H1 (cell line): ENCODE measurements around the gene HES1. TPM values are rescaled to one million over a fixed set of nuclear protein-coding genes. Genes with fewer than 3 reads are reported as not detected.

Experiments
- CTCF ChIA-PET: fragments of 300-600 bp; sonication (Branson Sonifier 250); formaldehyde crosslinking; loops from one replicate; lab custom pipeline; 2021; ENCODE audit not compliant: partially characterized antibody; lab: Charles Lee
- POLR2A ChIA-PET: fragments of 300-600 bp; sonication (Branson Sonifier 250); formaldehyde crosslinking; loops from one replicate; lab custom pipeline; 2021; ENCODE audit warnings: inconsistent platforms; ENCODE audit not compliant: partially characterized antibody; lab: Charles Lee
- DNase-seq, 2 experiments: peaks; one replicate each; pipeline versions ENCODE4 v3.0.0 to v3.0.0-alpha.2; 2010 to 2022; ENCODE audit warnings: low spot score in 2 of 2, low read depth in 1 of 2, mixed read lengths in 1 of 2
- FAIRE-seq: peaks from 2 replicates; lab custom pipeline; 2011; peaks lifted over from hg19 to GRCh38; lab: Jason Lieb, UNC
- H2AFZ ChIP-seq: 2 replicates; pipeline ENCODE4 v1.8.1; 2012; ENCODE audit warnings: low read length, inconsistent platforms
- H2AK5ac ChIP-seq: 2 replicates; pipeline ENCODE4 v1.6.1; 2013; ENCODE audit warnings: low read depth, low read length
- H2BK120ac ChIP-seq: replicated peaks from 2 replicates; pipeline ENCODE3; 2013; ENCODE audit warnings: low read depth, low read length, inconsistent platforms
- H2BK12ac ChIP-seq: 2 replicates; pipeline ENCODE4 v1.6.1; 2013; ENCODE audit warnings: low read depth, low read length
- H2BK15ac ChIP-seq: 2 replicates; pipeline ENCODE4 v1.6.1; 2013; ENCODE audit warnings: low read length
- H2BK20ac ChIP-seq: 2 replicates; pipeline ENCODE4 v1.6.1; 2013; ENCODE audit warnings: low read length
- H2BK5ac ChIP-seq: 2 replicates; pipeline ENCODE4 v1.6.1; 2013; ENCODE audit warnings: low read depth, low read length
- H3K14ac ChIP-seq: 2 replicates; pipeline ENCODE4 v1.6.1; 2013; ENCODE audit warnings: inconsistent platforms; ENCODE audit not compliant: insufficient read length
- H3K18ac ChIP-seq: 2 replicates; pipeline ENCODE4 v1.6.1; 2013; ENCODE audit warnings: low read length; ENCODE audit errors: extremely low read depth
- H3K23ac ChIP-seq: 2 replicates; pipeline ENCODE4 v1.6.1; 2013; ENCODE audit warnings: inconsistent platforms; ENCODE audit not compliant: insufficient read length
- H3K23me2 ChIP-seq: 2 replicates; pipeline ENCODE4 v1.6.1; 2013; ENCODE audit warnings: low read depth, low read length
- H3K27ac ChIP-seq: 2 replicates; pipeline ENCODE4 v1.6.1; 2011; ENCODE audit warnings: low read depth, low read length, inconsistent platforms
- H3K27me3 ChIP-seq, 4 experiments: replicated peaks in 1 of 4; 1 replicate in 1 of 4; 2 replicates in 3 of 4; pipeline versions ENCODE4 v1.6.1 to v1.8.1; 2011 to 2013; ENCODE audit warnings: low read length in 3 of 4, mild to moderate bottlenecking in 3 of 4, inconsistent platforms in 2 of 4, mixed read lengths in 2 of 4, moderate library complexity in 1 of 4; ENCODE audit not compliant: control insufficient read depth in 3 of 4, insufficient read depth in 3 of 4; ENCODE audit errors: extremely low read depth in 1 of 4
- H3K36me3 ChIP-seq, 4 experiments: 2 replicates each; pipeline versions ENCODE4 v1.6.1 to v1.8.1; 2011 to 2013; ENCODE audit warnings: mild to moderate bottlenecking in 4 of 4, low read length in 3 of 4, moderate library complexity in 2 of 4, control low read depth in 1 of 4, inconsistent platforms in 1 of 4; ENCODE audit not compliant: insufficient read depth in 4 of 4, control insufficient read depth in 2 of 4
- H3K4ac ChIP-seq: replicated peaks from 2 replicates; pipeline ENCODE3; 2013; ENCODE audit warnings: low read length, low read depth, mixed read lengths, inconsistent platforms; ENCODE audit not compliant: insufficient read length
- H3K4me1 ChIP-seq, 4 experiments: replicated peaks in 1 of 4; 1 replicate in 1 of 4; 2 replicates in 3 of 4; pipeline versions ENCODE4 v1.6.1 to v1.8.1; 2011 to 2013; ENCODE audit warnings: low read length in 3 of 4, inconsistent platforms in 2 of 4, mixed read lengths in 1 of 4; ENCODE audit not compliant: insufficient read depth in 4 of 4, control insufficient read depth in 3 of 4
- H3K4me2 ChIP-seq, 2 experiments: 2 replicates each; pipeline versions ENCODE4 v1.6.1 to v1.8.1; 2011 to 2013; ENCODE audit warnings: low read depth in 2 of 2, low read length in 2 of 2, control low read depth in 1 of 2, inconsistent platforms in 1 of 2, mild to moderate bottlenecking in 1 of 2; ENCODE audit not compliant: insufficient read depth in 1 of 2
- H3K4me3 ChIP-seq, 4 experiments: fragments of 200-600, 300-600 bp in 1 of 4; sonication (generic), shearing (Covaris generic), sonication (Bioruptor Twin) in 1 of 4; 2 replicates each; pipeline versions ENCODE4 v1.5.1 to v1.8.1; 2011 to 2016; ENCODE audit warnings: low read length in 4 of 4, low read depth in 3 of 4, control low read depth in 2 of 4, inconsistent platforms in 2 of 4, mild to moderate bottlenecking in 2 of 4, mixed read lengths in 1 of 4, moderate library complexity in 1 of 4; ENCODE audit not compliant: insufficient read depth in 2 of 4; ENCODE audit errors: extremely low read depth in 1 of 4
- H3K56ac ChIP-seq: replicated peaks from 2 replicates; pipeline ENCODE3; 2013; ENCODE audit warnings: low read depth, mild to moderate bottlenecking, mixed read lengths, low read length, inconsistent platforms; ENCODE audit not compliant: insufficient read length
- H3K79me1 ChIP-seq: 2 replicates; pipeline ENCODE4 v1.6.1; 2013; ENCODE audit warnings: low read depth, low read length, control low read depth
- H3K79me2 ChIP-seq, 2 experiments: 2 replicates each; pipeline versions ENCODE4 v1.6.1 to v1.8.1; 2012 to 2013; ENCODE audit warnings: low read length in 2 of 2, mild to moderate bottlenecking in 2 of 2, inconsistent platforms in 1 of 2; ENCODE audit not compliant: insufficient read depth in 2 of 2, control insufficient read depth in 1 of 2
- H3K9ac ChIP-seq, 4 experiments: replicated peaks in 1 of 4; 1 replicate in 1 of 4; 2 replicates in 3 of 4; pipeline versions ENCODE4 v1.6.1 to v1.8.1; 2011 to 2013; ENCODE audit warnings: low read depth in 3 of 4, low read length in 3 of 4, control low read depth in 2 of 4, mild to moderate bottlenecking in 2 of 4, moderate library complexity in 2 of 4, inconsistent platforms in 1 of 4; ENCODE audit errors: extremely low read depth in 1 of 4
- H3K9me3 ChIP-seq, 2 experiments: 2 replicates each; pipeline versions ENCODE4 v1.6.1 to v1.8.1; 2012 to 2013; ENCODE audit warnings: mild to moderate bottlenecking in 2 of 2, moderate library complexity in 2 of 2, control low read depth in 1 of 2, inconsistent platforms in 1 of 2, low read depth in 1 of 2, low read length in 1 of 2, mixed read lengths in 1 of 2; ENCODE audit not compliant: insufficient read depth in 2 of 2
- H4K20me1 ChIP-seq, 2 experiments: replicated peaks in 1 of 2; 2 replicates each; pipeline versions ENCODE3 to v1.8.1; 2011 to 2013; ENCODE audit warnings: inconsistent platforms in 2 of 2, low read length in 2 of 2, mild to moderate bottlenecking in 1 of 2; ENCODE audit not compliant: insufficient read depth in 2 of 2, control insufficient read depth in 1 of 2
- H4K5ac ChIP-seq: 2 replicates; pipeline ENCODE4 v1.6.1; 2013; ENCODE audit warnings: low read length, low read depth, mixed read lengths, inconsistent platforms; ENCODE audit not compliant: insufficient read length
- H4K8ac ChIP-seq: 2 replicates; pipeline ENCODE4 v1.8.0; 2013; ENCODE audit warnings: mild to moderate bottlenecking, moderate library complexity, low read length, inconsistent platforms; ENCODE audit not compliant: insufficient read depth; ENCODE audit errors: extremely low read depth
- H4K91ac ChIP-seq: replicated peaks from 2 replicates; pipeline ENCODE3; 2013; ENCODE audit warnings: low read length, mixed read lengths, inconsistent platforms; ENCODE audit not compliant: insufficient read length
- RXRA ChIP-seq: IDR thresholded peaks from 2 replicates; pipeline ENCODE4 v1.6.1; 2011; ENCODE audit warnings: low read depth, mild to moderate bottlenecking, low read length, moderate library complexity; ENCODE audit not compliant: insufficient read depth
- WGBS, 2 experiments: shearing (Covaris generic) in 1 of 2; methylation state at CpG; one replicate each; pipeline versions ENCODE4 v1.1.6 to v1.1.7; 2013 to 2015; ENCODE audit warnings: low lambda C conversion rate in 2 of 2, mixed read lengths in 2 of 2, inconsistent platforms in 1 of 2, low coverage in 1 of 2, missing lambda C conversion rate in 1 of 2; ENCODE audit not compliant: insufficient replicate concordance in 2 of 2, insufficient coverage in 1 of 2, insufficient read length in 1 of 2; ENCODE audit errors: extremely low coverage in 1 of 2, missing lambda C conversion rate in 1 of 2; 5-methylcytosine and 5-hydroxymethylcytosine counted together
- polyA plus RNA-seq, 7 experiments: library from polyadenylated mRNA; depleted of rRNA in 3 of 7; stranded (reverse) in 5 of 7; unstranded in 2 of 7; fragments of >200 nt in 5 of 7; fragments of 200-250 nt in 2 of 7; gene quantifications; 1 replicate in 5 of 7; 2 replicates in 1 of 7; 4 replicates in 1 of 7; pipeline versions ENCODE4 v1.2.1 to v1.2.3, GENCODE V29; 2011 to 2013; ENCODE audit warnings: missing spikeins in 2 of 7, mixed read lengths in 2 of 7
- total RNA-seq: library from RNA; stranded (reverse); fragmentation: NEBNext Ultra II Directional; extraction: Animal tissue kit (Norgen Biotek cat#: 25700); gene quantifications from 2 replicates; pipeline ENCODE4 v1.2.1, GENCODE V29; 2021

Gene HES1
- total and polyA plus RNA-seq, 2 of the 8 experiments (the other 6 are each of a cell fraction or from before 2014, with no cell fraction given), result 7.9 to 12.9 TPM

DNA sequence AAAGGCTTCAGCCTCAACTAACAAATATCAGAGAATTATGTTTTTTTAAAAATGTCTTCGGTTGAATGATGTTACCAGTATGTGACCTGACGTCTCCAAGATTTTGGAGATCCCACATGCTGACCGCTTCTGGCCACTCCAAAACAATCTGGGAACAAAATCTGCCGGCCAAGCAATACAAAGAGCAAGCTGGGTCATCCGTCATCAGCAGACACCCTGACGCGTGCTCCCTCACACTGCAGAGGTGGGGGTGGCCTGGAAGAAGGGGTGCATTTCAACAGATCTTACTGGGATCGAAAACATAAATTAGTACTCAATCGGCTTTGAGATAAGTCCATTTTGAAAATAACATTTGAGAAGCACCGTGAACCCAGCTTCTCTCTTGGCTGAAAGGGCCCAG, 33.6 kb downstream of the HES1 start:
- H3K56ac ChIP-seq, result no peak overlapping the region
- H3K4me1 ChIP-seq, result peaks cover 0 to 14% (median 4%) of the 10 kb centered on the region in 4 experiments; a peak in 3 of 7 replicates
- H3K23ac ChIP-seq, result no peak overlapping the region
- DNase-seq (no peak), FAIRE-seq (no peak)
- no peak overlapping the region for H2BK12ac ChIP-seq
- no peak overlapping the region for H3K27ac ChIP-seq
- no peak overlapping the region for H3K4me2 ChIP-seq
- H2BK15ac ChIP-seq, result no peak overlapping the region
- ChIA-PET CTCF (interaction anchor here (0.6 to 2.7 kb wide), 6 partner anchors 8 to 146 kb away, joined by 3 to 12 read pairs (median 3); no protein-coding TSS in a partner anchor), POLR2A (no interaction called here)
- H3K23me2 ChIP-seq, result no peaks in the 10 kb centered on the region
- no peaks in the 10 kb centered on the region for H4K20me1 ChIP-seq
- H3K4me3 ChIP-seq, result no peak overlapping the region
- no peak overlapping the region for H2BK5ac ChIP-seq
- no peaks in the 10 kb centered on the region for H3K9me3 ChIP-seq
- no peak overlapping the region for H4K91ac ChIP-seq
- H2AK5ac ChIP-seq, result no peak overlapping the region
- no peak overlapping the region for H4K5ac ChIP-seq
- H3K36me3 ChIP-seq, result no peaks in the 10 kb centered on the region
- H2BK20ac ChIP-seq, result no peak overlapping the region
- 87% methylated on average over 10 of the region's 10 CpGs; no CpG with 5 or more reads in 1 of the 2 experiments for WGBS, 2 experiments
- no peak overlapping the region for H2AFZ ChIP-seq
- no peak overlapping the region for H3K14ac ChIP-seq
- H3K27me3 ChIP-seq, result no peaks in the 10 kb centered on the region
- no peaks in the 10 kb centered on the region for H3K79me1 ChIP-seq
- H3K9ac ChIP-seq, result no peak overlapping the region
- no peak overlapping the region for H4K8ac ChIP-seq
- H3K4ac ChIP-seq, result no peak overlapping the region
- H2BK120ac ChIP-seq, result no peak overlapping the region
- H3K18ac ChIP-seq, result no peak overlapping the region
- no peaks in the 10 kb centered on the region for H3K79me2 ChIP-seq
- no peak for TF ChIP-seq RXRA
